ENCODE data around the gene NDRG3. TPM values are rescaled to one million over a fixed set of nuclear protein-coding genes. Genes with fewer than 3 reads are reported as not detected.
A peak's percentile ranks its signal among the peaks of the same experiment; 100 is the strongest.

NDRG3 gene
- total RNA-seq, 1 donor, result 23.1 TPM

DNA sequence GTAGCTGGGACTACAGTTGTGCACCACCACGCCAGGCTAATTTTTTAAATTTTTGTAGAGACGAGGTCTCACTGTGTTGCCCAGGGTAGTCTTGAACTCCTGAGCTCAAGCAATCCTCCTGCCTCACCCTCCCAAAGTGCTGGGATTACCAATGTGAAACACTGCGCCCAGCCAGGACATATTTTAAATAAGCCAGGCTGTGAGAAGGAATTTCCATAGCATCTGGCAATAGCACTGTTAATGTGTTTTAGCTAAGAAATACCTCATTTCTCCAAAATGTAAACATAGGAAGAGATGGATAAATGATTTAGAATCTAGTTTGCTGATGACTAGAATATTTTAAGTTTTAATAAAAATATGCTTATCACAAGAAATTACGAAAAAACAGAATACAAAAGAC, 72.9 kb downstream of the NDRG3 start:
- no peak overlapping the region for H3K4me3 ChIP-seq (ENCODE audit: low read depth, low read length)
- no peak for DNase-seq (ENCODE audit: low read depth)
- TF ChIP-seq, protein P1, sequence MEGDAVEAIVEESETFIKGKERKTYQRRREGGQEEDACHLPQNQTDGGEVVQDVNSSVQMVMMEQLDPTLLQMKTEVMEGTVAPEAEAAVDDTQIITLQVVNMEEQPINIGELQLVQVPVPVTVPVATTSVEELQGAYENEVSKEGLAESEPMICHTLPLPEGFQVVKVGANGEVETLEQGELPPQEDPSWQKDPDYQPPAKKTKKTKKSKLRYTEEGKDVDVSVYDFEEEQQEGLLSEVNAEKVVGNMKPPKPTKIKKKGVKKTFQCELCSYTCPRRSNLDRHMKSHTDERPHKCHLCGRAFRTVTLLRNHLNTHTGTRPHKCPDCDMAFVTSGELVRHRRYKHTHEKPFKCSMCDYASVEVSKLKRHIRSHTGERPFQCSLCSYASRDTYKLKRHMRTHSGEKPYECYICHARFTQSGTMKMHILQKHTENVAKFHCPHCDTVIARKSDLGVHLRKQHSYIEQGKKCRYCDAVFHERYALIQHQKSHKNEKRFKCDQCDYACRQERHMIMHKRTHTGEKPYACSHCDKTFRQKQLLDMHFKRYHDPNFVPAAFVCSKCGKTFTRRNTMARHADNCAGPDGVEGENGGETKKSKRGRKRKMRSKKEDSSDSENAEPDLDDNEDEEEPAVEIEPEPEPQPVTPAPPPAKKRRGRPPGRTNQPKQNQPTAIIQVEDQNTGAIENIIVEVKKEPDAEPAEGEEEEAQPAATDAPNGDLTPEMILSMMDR (IDR thresholded peaks at IDR 0.05; ENCODE audit: insufficient read depth, low read length), result no peak

DNA sequence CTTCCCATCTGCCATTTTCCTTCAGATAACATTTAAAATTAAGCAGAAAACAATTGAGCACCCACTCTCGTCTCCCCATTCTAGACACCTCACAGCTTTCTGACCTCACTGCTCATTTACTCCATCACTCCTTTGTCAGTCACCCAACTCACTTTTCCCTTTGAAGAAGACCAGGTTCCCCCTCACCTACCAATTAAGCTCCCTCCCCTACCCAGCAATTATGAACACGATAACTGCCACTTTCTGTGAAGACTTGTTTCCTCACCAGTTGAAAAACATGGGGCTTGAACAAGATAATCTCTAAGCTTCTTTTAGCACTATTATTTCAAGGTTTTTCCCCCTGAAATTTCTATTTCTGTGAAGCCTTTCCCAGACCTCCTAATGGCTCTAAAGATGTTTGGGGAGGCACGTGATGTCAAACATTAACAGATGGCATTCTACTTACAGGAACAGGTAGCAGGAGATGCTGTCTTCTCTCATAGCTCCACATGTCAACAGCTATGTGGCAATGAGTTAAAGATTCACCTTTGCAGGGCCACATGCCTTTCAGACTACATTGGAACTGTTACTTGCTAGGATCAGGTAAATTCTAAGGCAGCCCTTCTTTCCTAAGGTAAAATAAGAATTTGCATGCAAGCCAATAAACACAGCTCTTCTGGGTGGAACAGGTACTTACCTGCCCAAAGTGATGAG, 75.1 kb downstream of the NDRG3 start:
- TF ChIP-seq, protein P1 (IDR thresholded peaks at IDR 0.05; ENCODE audit: insufficient read depth, low read length), result no peak
- DNase-seq (ENCODE audit: low read depth), result no peak

GRCh38 chr20:36666181-36666740, 79.6 kb downstream of the NDRG3 start:
- H3K4me3 ChIP-seq (ENCODE audit: low read depth, low read length), result no peak overlapping the region
- DNase-seq (ENCODE audit: low read depth), result peak; percentile 60
- TF ChIP-seq, protein P1 (IDR thresholded peaks at IDR 0.05; ENCODE audit: insufficient read depth, low read length), result peak; percentile 26

More for the DNA sequence above, 75.1 kb downstream of the NDRG3 start:
- H3K4me3 ChIP-seq (ENCODE audit: low read depth, low read length), result no peak overlapping the region

DNA sequence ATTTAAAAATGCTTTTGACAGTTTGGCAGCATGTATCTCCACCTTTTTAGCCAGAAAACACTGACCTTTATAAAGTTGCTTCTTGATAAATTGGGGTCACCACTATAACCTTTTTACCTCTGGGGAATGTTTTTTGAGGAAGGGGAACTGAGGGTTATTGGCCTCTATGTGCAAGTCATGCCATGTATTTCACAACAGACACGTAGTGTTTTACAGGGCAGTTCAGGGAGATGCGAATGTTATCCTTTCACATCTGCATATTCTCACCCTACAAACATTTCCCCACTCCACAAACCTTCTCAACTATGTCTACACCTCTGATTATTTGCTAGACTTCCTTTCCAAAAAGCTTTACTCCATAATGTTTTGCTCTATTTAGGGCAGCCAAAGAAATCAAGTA, 82.9 kb downstream of the NDRG3 start:
- TF ChIP-seq, protein P1 (IDR thresholded peaks at IDR 0.05; ENCODE audit: insufficient read depth, low read length), result no peak
- DNase-seq (ENCODE audit: low read depth), result no peak
- H3K4me3 ChIP-seq (ENCODE audit: low read depth, low read length), result no peak overlapping the region

GRCh38 chr20:36658300-36658699, 87.6 kb downstream of the NDRG3 start:
- H3K4me3 ChIP-seq (ENCODE audit: low read depth, low read length), result no peak overlapping the region
- TF ChIP-seq, protein P1 (IDR thresholded peaks at IDR 0.05; ENCODE audit: insufficient read depth, low read length), result no peak
- no peak for DNase-seq (ENCODE audit: low read depth)

GRCh38 chr20:36656733-36657132, 89.2 kb downstream of the NDRG3 start:
- peak; percentile 3 for DNase-seq (ENCODE audit: low read depth)
- H3K4me3 ChIP-seq (ENCODE audit: low read depth, low read length), result no peak overlapping the region
- TF ChIP-seq, protein P1 (IDR thresholded peaks at IDR 0.05; ENCODE audit: insufficient read depth, low read length), result no peak
